ENCODE data around the gene ZNF442. TPM values are rescaled to one million over a fixed set of nuclear protein-coding genes. Genes with fewer than 3 reads are reported as not detected.

ZNF442 gene
- total RNA-seq, 2 experiments from 2014 or later, result 0.52 to 0.67 TPM

GRCh38 chr19:12353375-12353774 lies 12.1 kb downstream of the ZNF442 start:
- no peak for ATAC-seq (ENCODE audit: poor library complexity)
- Mint-ChIP-seq H3K27ac (no peak overlapping the region), H3K9me3 (peaks cover 28% of the 10 kb centered on the region), H3K4me1 (ENCODE audit: low read depth) (no peaks in the 10 kb centered on the region), H3K4me3 (no peak overlapping the region), H3K36me3 (ENCODE audit: low read depth) (peaks cover 59% of the 10 kb centered on the region), H3K27me3 (no peaks in the 10 kb centered on the region)
- no peak for DNase-seq
- H3K27me3 ChIP-seq (ENCODE audit: control insufficient read depth in 1 of 2, insufficient read depth in 2 of 2, low read length in 2 of 2), result no peaks in the 10 kb centered on the region
- ChIA-PET CTCF (no interaction called here), POLR2A (no interaction called here)
- H3K4me3 ChIP-seq (ENCODE audit: low read length), result no peak overlapping the region
- intact Hi-C loops (cut with DNase I, micrococcal nuclease), result no loop called here
- H3K9me3 ChIP-seq (ENCODE audit: control insufficient read depth in 1 of 2, insufficient read depth in 1 of 2, low read length in 2 of 2), result peaks cover 36 to 55% of the 10 kb centered on the region in 2 experiments
- no peak overlapping the region for H3K27ac ChIP-seq (ENCODE audit: low read depth in 1 of 2, low read length in 2 of 2)
- TF ChIP-seq CTCF (IDR thresholded peaks at IDR 0.05), result no peak
- H3K36me3 ChIP-seq (ENCODE audit: insufficient read depth, low read length), result peaks cover 6% of the 10 kb centered on the region
- H3K4me1 ChIP-seq (ENCODE audit: insufficient read depth, low read length), result no peaks in the 10 kb centered on the region

GRCh38 chr19:12350890-12351197 lies 14.6 kb downstream of the ZNF442 start:
- peaks cover 30% of the 10 kb centered on the region for H3K9me3 Mint-ChIP-seq

GRCh38 chr19:12350185-12350889 lies 15.1 kb downstream of the ZNF442 start:
- Histone ChIP-seq H3K4me1 (ENCODE audit: insufficient read depth, low read length) (no peaks in the 10 kb centered on the region), H3K4me3 (ENCODE audit: low read length) (no peak overlapping the region), H3K36me3 (ENCODE audit: insufficient read depth, low read length) (peaks cover 6% of the 10 kb centered on the region), H3K27ac (ENCODE audit: low read depth in 1 of 2, low read length in 2 of 2) (no peak overlapping the region), H3K27me3 (ENCODE audit: control insufficient read depth in 1 of 2, insufficient read depth in 2 of 2, low read length in 2 of 2) (no peaks in the 10 kb centered on the region), H3K9me3 (ENCODE audit: control insufficient read depth in 1 of 2, insufficient read depth in 1 of 2, low read length in 2 of 2) (peaks cover 26 to 55% of the 10 kb centered on the region in 2 experiments)
- no peak for DNase-seq
- Mint-ChIP-seq H3K27me3 (no peaks in the 10 kb centered on the region), H3K4me1 (ENCODE audit: low read depth) (no peaks in the 10 kb centered on the region), H3K36me3 (ENCODE audit: low read depth) (peaks cover 69% of the 10 kb centered on the region), H3K27ac (no peak overlapping the region), H3K9me3 (peaks cover 30% of the 10 kb centered on the region), H3K4me3 (no peak overlapping the region)
- intact Hi-C loops (cut with DNase I, micrococcal nuclease), result no loop called here
- no peak for TF ChIP-seq CTCF (IDR thresholded peaks at IDR 0.05)
- POLR2A ChIA-PET, result no interaction called here
- CTCF ChIA-PET, result no interaction called here
- ATAC-seq (ENCODE audit: poor library complexity), result no peak

More at GRCh38 chr19:12350890-12351197, 14.6 kb downstream of the ZNF442 start:
- H3K4me3 ChIP-seq (ENCODE audit: low read length), result no peak overlapping the region
- no peak for DNase-seq
- H3K36me3 Mint-ChIP-seq (ENCODE audit: low read depth), result peaks cover 70% of the 10 kb centered on the region
- H3K27me3 Mint-ChIP-seq, result no peaks in the 10 kb centered on the region
- H3K4me3 Mint-ChIP-seq, result no peak overlapping the region
- H3K4me1 ChIP-seq (ENCODE audit: insufficient read depth, low read length), result no peaks in the 10 kb centered on the region
- H3K27me3 ChIP-seq (ENCODE audit: control insufficient read depth in 1 of 2, insufficient read depth in 2 of 2, low read length in 2 of 2), result no peaks in the 10 kb centered on the region
- H3K9me3 ChIP-seq (ENCODE audit: control insufficient read depth in 1 of 2, insufficient read depth in 1 of 2, low read length in 2 of 2), result peaks cover 31 to 55% of the 10 kb centered on the region in 2 experiments
- H3K36me3 ChIP-seq (ENCODE audit: insufficient read depth, low read length), result peaks cover 6% of the 10 kb centered on the region
- ChIA-PET CTCF (no interaction called here), POLR2A (no interaction called here)
- no peak overlapping the region for H3K27ac Mint-ChIP-seq
- no peaks in the 10 kb centered on the region for H3K4me1 Mint-ChIP-seq (ENCODE audit: low read depth)
- TF ChIP-seq CTCF (IDR thresholded peaks at IDR 0.05), result no peak
- no peak for ATAC-seq (ENCODE audit: poor library complexity)
- H3K27ac ChIP-seq (ENCODE audit: low read depth in 1 of 2, low read length in 2 of 2), result no peak overlapping the region
- intact Hi-C loops (cut with DNase I, micrococcal nuclease), result no loop called here

Data from CD4-positive, alpha-beta T cell (primary cell).